ENCODE results near the gene DOCK3.

- TF ChIP-seq EZH2 (IDR thresholded peaks at IDR 0.05; ENCODE audit: borderline replicate concordance, low read length) (no peak), CTCF (conservative IDR thresholded peaks at IDR 0.05 in 1 of 2, IDR thresholded peaks at IDR 0.05 in 1 of 2; ENCODE audit: extremely low read depth in 1 of 2, insufficient read depth in 1 of 2, low read depth in 1 of 2, low read length in 2 of 2) (no peak)
Observed at GRCh38 chr3:51198477-51198876, 523.8 kb downstream of the DOCK3 start.

Data from mammary epithelial cell (primary cell).